ENCODE measurements around the gene CYP26A1.

Gene CYP26A1, protein sequence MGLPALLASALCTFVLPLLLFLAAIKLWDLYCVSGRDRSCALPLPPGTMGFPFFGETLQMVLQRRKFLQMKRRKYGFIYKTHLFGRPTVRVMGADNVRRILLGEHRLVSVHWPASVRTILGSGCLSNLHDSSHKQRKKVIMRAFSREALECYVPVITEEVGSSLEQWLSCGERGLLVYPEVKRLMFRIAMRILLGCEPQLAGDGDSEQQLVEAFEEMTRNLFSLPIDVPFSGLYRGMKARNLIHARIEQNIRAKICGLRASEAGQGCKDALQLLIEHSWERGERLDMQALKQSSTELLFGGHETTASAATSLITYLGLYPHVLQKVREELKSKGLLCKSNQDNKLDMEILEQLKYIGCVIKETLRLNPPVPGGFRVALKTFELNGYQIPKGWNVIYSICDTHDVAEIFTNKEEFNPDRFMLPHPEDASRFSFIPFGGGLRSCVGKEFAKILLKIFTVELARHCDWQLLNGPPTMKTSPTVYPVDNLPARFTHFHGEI

GRCh38 chr10:93073539-93074146, at the start of gene CYP26A1:
TSS of gene CYP26A1 (plus strand) at chr10:93073893. CDS start at chr10:93073935, 42 bp downstream.
- no peak for DNase-seq (ENCODE audit: low read depth in 2 of 2)

GRCh38 chr10:93026072-93026471, 47.6 kb upstream of the CYP26A1 start:
- DNase-seq (ENCODE audit: low read depth in 2 of 2): no peak

DNA sequence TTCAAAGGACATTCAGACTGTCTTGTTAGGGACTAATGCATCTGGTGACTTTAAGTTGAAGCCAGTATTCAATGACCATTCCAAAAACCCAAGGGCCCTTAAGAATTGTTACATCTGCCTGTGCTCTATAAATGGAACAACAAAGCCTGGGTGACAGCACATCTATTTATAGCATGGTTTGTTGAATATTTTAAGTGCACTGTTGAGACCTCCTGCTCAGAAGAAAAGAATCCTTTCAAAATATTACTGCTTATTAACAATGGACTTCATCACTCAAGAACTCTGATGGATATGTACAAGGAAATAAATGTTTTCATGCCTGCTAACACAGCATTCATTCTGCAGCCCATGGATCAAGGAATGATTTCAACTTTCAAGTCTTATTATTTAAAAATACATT, 46.2 kb upstream of the CYP26A1 start:
- no peak for DNase-seq (ENCODE audit: low read depth in 2 of 2)

- no peak for DNase-seq (ENCODE audit: low read depth in 2 of 2)
Observed at GRCh38 chr10:93028883-93029282, 44.8 kb upstream of the CYP26A1 start.

- DNase-seq (ENCODE audit: low read depth in 2 of 2): no peak
Observed at GRCh38 chr10:93030409-93030808, 43.3 kb upstream of the CYP26A1 start.

- no peak for DNase-seq (ENCODE audit: low read depth in 2 of 2)
Observed at GRCh38 chr10:93032105-93032808, 41.4 kb upstream of the CYP26A1 start.

DNA sequence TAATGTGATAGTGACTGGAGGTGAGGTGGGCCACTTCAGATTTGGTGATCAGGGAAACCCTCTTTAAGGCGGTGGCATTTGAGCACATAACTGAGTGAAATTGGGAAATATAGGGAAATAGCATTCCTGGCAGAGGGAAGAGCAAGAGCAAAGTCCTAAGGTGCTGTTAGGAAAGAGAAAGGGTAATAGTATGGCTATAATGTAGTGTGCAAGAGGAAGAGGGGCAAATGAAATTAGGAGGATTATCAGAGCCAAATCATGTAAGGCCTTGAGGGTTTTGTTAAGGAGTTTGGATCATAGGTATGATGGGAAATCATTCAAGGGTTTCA, 40.9 kb upstream of the CYP26A1 start:
- no peak for DNase-seq (ENCODE audit: low read depth in 2 of 2)

- DNase-seq (ENCODE audit: low read depth in 2 of 2): no peak
Observed at GRCh38 chr10:93034426-93034825, 39.3 kb upstream of the CYP26A1 start.

GRCh38 chr10:93039110-93039509, 34.6 kb upstream of the CYP26A1 start:
- no peak for DNase-seq (ENCODE audit: low read depth in 2 of 2)

- no peak for DNase-seq (ENCODE audit: low read depth in 2 of 2)
Observed at GRCh38 chr10:93039721-93040120, 34.0 kb upstream of the CYP26A1 start.

DNA sequence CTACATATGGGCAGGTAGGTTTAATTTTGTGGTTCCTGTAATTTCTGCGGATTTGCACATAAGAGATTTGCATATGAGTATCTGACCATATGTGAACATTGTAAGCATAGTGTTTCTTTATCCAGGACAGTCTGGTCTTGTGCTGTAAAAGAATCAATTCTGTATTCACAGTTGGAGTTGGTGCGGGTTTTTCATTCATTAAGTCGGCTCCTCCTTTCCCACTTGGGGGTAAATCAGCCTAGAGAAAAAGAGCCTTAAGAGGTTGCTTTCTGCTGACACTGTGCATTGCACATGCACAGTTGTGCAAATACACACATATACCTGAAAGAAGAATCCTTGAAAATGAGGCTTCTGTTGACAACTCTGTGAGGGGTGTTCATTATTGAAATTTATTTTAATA, 19.2 kb upstream of the CYP26A1 start:
- no peak for DNase-seq (ENCODE audit: low read depth in 2 of 2)

- no peak for DNase-seq (ENCODE audit: low read depth in 2 of 2)
Observed at GRCh38 chr10:93058139-93058538, 15.6 kb upstream of the CYP26A1 start.

DNA sequence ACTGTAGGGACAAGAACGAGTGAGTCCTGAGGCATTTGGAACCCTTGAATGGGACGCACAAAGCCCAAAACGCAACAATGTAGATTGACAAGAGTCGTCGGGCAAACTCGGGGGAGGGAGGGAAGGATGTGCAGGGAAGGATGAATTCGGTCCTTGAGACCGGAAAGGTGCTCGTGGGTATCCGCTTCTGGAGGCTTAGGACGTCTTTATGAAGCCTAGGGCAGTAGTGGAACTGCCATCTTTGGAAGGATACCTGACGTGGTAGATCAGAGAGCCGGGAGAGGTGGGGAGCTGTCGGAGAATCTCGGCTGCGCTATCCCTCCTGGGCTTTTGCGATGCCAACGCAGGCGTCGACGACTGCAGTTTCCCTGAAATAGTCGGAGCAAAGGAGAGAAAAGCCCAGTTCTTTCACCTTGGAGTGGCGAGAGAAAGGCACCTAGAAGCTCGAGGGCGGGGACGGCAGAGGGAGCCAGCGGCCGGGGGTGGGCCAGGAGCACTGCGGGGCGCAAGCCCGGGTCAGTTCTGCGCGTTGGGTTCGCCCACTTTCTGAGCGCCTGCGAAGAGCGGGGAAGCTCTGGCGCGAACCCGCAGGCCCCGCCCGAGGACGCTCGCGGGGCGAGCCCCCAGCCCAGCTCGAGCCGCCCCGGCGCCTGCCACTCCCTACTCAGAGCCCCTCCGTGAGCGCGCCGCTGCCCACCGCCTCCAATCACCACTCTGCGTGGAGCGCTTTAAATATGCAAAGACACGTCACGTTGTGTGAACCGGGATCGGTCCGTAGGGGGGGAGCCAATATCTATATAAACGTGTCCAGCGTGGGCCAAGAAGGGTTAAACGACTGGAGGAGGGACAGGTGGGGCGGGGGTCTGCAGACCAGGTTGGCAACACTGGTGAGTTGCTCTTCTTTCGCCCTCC, 13.5 kb upstream of the CYP26A1 start, which contains the start of gene CYP26C1:
Gene CYP26C1, plus strand, starts transcription at position 824 of the 912 bp plus-strand sequence. CDS start 466 bp downstream, outside the sequence.
- no peak for DNase-seq (ENCODE audit: low read depth in 2 of 2)

DNA sequence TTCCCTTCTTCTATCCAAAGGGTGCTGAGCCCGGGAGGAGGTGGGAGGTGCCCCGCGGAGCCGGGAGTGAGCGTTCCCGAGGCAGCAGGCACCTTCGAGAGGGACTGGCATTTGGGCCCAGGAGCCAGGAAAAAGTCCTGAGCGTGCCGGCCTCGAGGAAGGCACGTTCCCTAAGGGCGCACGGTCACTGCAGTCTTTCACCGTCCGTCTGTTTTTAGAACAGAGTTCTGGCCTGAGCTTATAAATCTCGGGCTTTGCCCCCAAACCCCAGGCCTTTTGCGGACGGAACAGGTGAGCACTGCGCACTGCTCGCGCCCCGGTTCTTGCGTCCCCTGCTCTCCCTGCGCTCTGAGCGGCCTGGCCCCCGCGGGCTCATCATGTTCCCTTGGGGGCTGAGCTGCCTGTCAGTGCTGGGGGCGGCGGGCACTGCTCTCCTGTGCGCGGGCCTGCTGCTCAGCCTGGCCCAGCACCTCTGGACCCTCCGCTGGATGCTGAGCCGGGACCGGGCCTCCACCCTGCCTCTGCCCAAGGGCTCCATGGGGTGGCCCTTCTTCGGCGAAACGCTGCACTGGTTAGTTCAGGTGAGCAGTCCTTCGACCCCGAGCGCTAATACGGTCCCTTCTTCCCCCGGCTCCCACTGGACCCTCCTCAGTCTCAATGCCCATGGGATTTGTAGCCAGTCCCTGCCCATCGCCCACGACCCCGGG, 12.7 kb upstream of the CYP26A1 start:
- DNase-seq (ENCODE audit: low read depth in 2 of 2): no peak

- DNase-seq (ENCODE audit: low read depth in 2 of 2): no peak
Observed at GRCh38 chr10:93061594-93062513, 11.8 kb upstream of the CYP26A1 start.

- no peak for DNase-seq (ENCODE audit: low read depth in 2 of 2)
Observed at GRCh38 chr10:93062514-93063143, 11.1 kb upstream of the CYP26A1 start.

GRCh38 chr10:93063144-93063976, 10.3 kb upstream of the CYP26A1 start:
- DNase-seq (ENCODE audit: low read depth in 2 of 2): no peak

DNA sequence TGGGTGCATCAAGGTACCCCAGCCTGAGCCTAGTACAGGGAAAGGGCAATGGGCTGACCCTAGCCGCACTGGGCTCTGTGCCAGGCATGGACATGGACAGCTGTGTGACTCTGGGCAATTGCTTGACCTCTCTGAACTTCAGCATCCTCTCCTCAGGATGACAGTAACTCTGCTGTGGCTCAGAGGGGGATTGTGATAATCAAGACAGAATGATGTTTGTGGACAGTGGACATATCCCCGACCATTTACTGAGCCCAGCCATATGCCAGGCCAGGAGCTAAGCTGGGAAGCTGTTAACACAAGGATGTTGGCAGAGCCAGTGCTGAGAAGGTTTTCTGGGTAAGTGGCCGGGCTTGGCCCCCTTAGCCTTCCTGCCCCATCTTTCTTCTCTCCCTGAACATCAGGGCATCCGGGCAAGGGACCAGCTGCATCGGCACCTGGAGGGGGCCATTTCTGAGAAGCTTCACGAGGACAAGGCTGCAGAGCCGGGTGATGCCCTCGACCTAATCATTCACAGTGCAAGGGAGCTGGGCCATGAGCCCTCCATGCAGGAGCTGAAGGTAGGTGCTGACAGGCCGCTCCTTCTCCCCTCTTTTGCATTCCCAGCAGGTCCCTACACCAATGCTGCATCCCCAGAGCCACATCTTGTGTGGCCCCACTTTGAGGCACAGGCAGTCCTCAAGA, 9.6 kb upstream of the CYP26A1 start:
- no peak for DNase-seq (ENCODE audit: low read depth in 2 of 2)
